H9 (cell line): ENCODE data around the gene ADAR. TPM values are rescaled to one million over a fixed set of nuclear protein-coding genes. Genes with fewer than 3 reads are reported as not detected.
A peak's percentile ranks its signal among the peaks of the same experiment; 100 is the strongest.

Source experiments
- DNase-seq: peaks from one replicate; pipeline ENCODE4 v3.0.0-alpha.2; 2017
- H2AFZ ChIP-seq: one replicate; pipeline ENCODE4 v1.6.1; 2013; ENCODE audit warnings: mild to moderate bottlenecking, low read length, control low read depth, moderate library complexity
- H2AK5ac ChIP-seq: 2 replicates; pipeline ENCODE4 v1.6.1; 2013; ENCODE audit warnings: low read length, control low read depth, mixed read lengths; ENCODE audit not compliant: insufficient read length
- H2BK120ac ChIP-seq: one replicate; pipeline ENCODE4 v1.6.1; 2013; ENCODE audit warnings: low read depth, mild to moderate bottlenecking, low read length, control low read depth, inconsistent platforms; ENCODE audit not compliant: poor library complexity, severe bottlenecking
- H2BK12ac ChIP-seq: 2 replicates; pipeline ENCODE4 v1.6.1; 2013; ENCODE audit warnings: low read length, control low read depth, mixed read lengths, low read depth; ENCODE audit not compliant: insufficient read length
- H2BK15ac ChIP-seq: 2 replicates; pipeline ENCODE4 v1.6.1; 2013; ENCODE audit warnings: low read depth, low read length, control low read depth
- H2BK20ac ChIP-seq: one replicate; pipeline ENCODE4 v1.6.1; 2013; ENCODE audit warnings: low read depth, mild to moderate bottlenecking, low read length, control low read depth, inconsistent platforms; ENCODE audit not compliant: poor library complexity, severe bottlenecking
- H2BK5ac ChIP-seq: 2 replicates; pipeline ENCODE4 v1.6.1; 2013; ENCODE audit warnings: low read length, control low read depth, mixed read lengths; ENCODE audit not compliant: insufficient read length
- H3K14ac ChIP-seq: 2 replicates; pipeline ENCODE4 v1.6.1; 2013; ENCODE audit warnings: low read length, control low read depth; ENCODE audit not compliant: insufficient read depth
- H3K18ac ChIP-seq: 2 replicates; pipeline ENCODE4 v1.6.1; 2013; ENCODE audit warnings: low read depth, mild to moderate bottlenecking, mixed read lengths, low read length, control low read depth; ENCODE audit not compliant: insufficient read length
- H3K23ac ChIP-seq: 2 replicates; pipeline ENCODE4 v1.6.1; 2013; ENCODE audit warnings: low read length, control low read depth, mixed read lengths, low read depth; ENCODE audit not compliant: insufficient read length
- H3K23me2 ChIP-seq: 2 replicates; pipeline ENCODE4 v1.6.1; 2013; ENCODE audit warnings: low read depth, mild to moderate bottlenecking, mixed read lengths, low read length, control low read depth; ENCODE audit not compliant: insufficient read length, poor library complexity, severe bottlenecking
- H3K27ac ChIP-seq: 2 replicates; pipeline ENCODE4 v1.5.1; 2013; ENCODE audit warnings: low read length, control low read depth, mixed read lengths, low read depth; ENCODE audit not compliant: insufficient read length
- H3K27me3 ChIP-seq: 2 replicates; pipeline ENCODE4 v1.6.1; 2013; ENCODE audit warnings: low read length, control low read depth, inconsistent platforms; ENCODE audit not compliant: insufficient read depth
- H3K4ac ChIP-seq: 2 replicates; pipeline ENCODE4 v1.6.1; 2013; ENCODE audit warnings: low read depth, mild to moderate bottlenecking, control low read depth, inconsistent platforms, low read length, moderate library complexity
- H3K4me1 ChIP-seq: 2 replicates; pipeline ENCODE4 v1.6.1; 2013; ENCODE audit warnings: low read length, control low read depth, inconsistent platforms; ENCODE audit not compliant: insufficient read depth
- H3K4me2 ChIP-seq: 2 replicates; pipeline ENCODE4 v1.6.1; 2013; ENCODE audit warnings: low read length, control low read depth, mixed read lengths; ENCODE audit not compliant: insufficient read length, insufficient read depth
- H3K56ac ChIP-seq: 2 replicates; pipeline ENCODE4 v1.6.1; 2013; ENCODE audit warnings: low read depth, mild to moderate bottlenecking, mixed read lengths, low read length, control low read depth; ENCODE audit not compliant: insufficient read length
- H3K79me1 ChIP-seq: 2 replicates; pipeline ENCODE4 v1.6.1; 2013; ENCODE audit warnings: low read depth, mild to moderate bottlenecking, moderate library complexity, low read length, control low read depth, inconsistent platforms; ENCODE audit not compliant: insufficient read depth, poor library complexity, severe bottlenecking
- H3K79me2 ChIP-seq: 2 replicates; pipeline ENCODE4 v1.6.1; 2013; ENCODE audit warnings: low read length, control low read depth, inconsistent platforms; ENCODE audit not compliant: insufficient read depth
- H3K9ac ChIP-seq: 2 replicates; pipeline ENCODE4 v1.6.1; 2013; ENCODE audit warnings: low read length, control low read depth, mixed read lengths; ENCODE audit not compliant: insufficient read length; ENCODE audit errors: extremely low read depth
- H3K9me3 ChIP-seq: one replicate; pipeline ENCODE4 v1.6.1; 2013; ENCODE audit warnings: low read depth, low read length, inconsistent platforms; ENCODE audit not compliant: control insufficient read depth
- H3T11ph ChIP-seq: one replicate; pipeline ENCODE4 v1.6.1; 2013; ENCODE audit warnings: mild to moderate bottlenecking, low read length, control low read depth, inconsistent platforms
- H4K20me1 ChIP-seq: one replicate; pipeline ENCODE4 v1.6.1; 2013; ENCODE audit not compliant: control insufficient read depth, insufficient read length, insufficient read depth
- H4K5ac ChIP-seq: 2 replicates; pipeline ENCODE4 v1.6.1; 2013; ENCODE audit warnings: low read depth, mild to moderate bottlenecking, mixed read lengths, low read length, control low read depth; ENCODE audit not compliant: insufficient read length
- H4K8ac ChIP-seq: replicated peaks from 2 replicates; pipeline ENCODE4 v1.6.1; 2013; ENCODE audit warnings: low read length, control low read depth, mixed read lengths, low read depth; ENCODE audit not compliant: insufficient read length
- H4K91ac ChIP-seq: 2 replicates; pipeline ENCODE4 v1.6.1; 2013; ENCODE audit warnings: low read depth, mild to moderate bottlenecking, moderate library complexity, mixed read lengths, low read length, control low read depth; ENCODE audit not compliant: insufficient read length
- H3K27ac Mint-ChIP-seq, 3 experiments: 2 replicates in 2 of 3; 3 replicates in 1 of 3; pipeline ENCODE4 v1.8.0; 2020 to 2021; ENCODE audit warnings: mixed read lengths in 3 of 3, mild to moderate bottlenecking in 1 of 3, moderate library complexity in 1 of 3
- H3K27me3 Mint-ChIP-seq: 2 replicates; pipeline ENCODE4 v1.8.0; 2021; ENCODE audit warnings: low read depth, mild to moderate bottlenecking, moderate library complexity, mixed read lengths
- H3K36me3 Mint-ChIP-seq, 3 experiments: 2 replicates in 2 of 3; 3 replicates in 1 of 3; pipeline ENCODE4 v1.8.0; 2020 to 2021; ENCODE audit warnings: low read depth in 3 of 3, mixed read lengths in 3 of 3; ENCODE audit not compliant: insufficient read depth in 1 of 3
- H3K4me1 Mint-ChIP-seq, 2 experiments: 2 replicates each; pipeline ENCODE4 v1.8.0; 2020; ENCODE audit warnings: mixed read lengths in 2 of 2
- H3K4me3 Mint-ChIP-seq, 2 experiments: 2 replicates in 1 of 2; 3 replicates in 1 of 2; pipeline ENCODE4 v1.8.0; 2020 to 2021; ENCODE audit warnings: mild to moderate bottlenecking in 2 of 2, mixed read lengths in 2 of 2, moderate library complexity in 1 of 2
- H3K9me3 Mint-ChIP-seq, 2 experiments: 2 replicates in 1 of 2; 3 replicates in 1 of 2; pipeline ENCODE4 v1.8.0; 2020; ENCODE audit warnings: mild to moderate bottlenecking in 2 of 2, mixed read lengths in 2 of 2, moderate library complexity in 1 of 2
- WGBS: extraction: QIAGEN DNeasy Blood & Tissue Kit; methylation state at CpG from one replicate; pipeline ENCODE4 v1.1.7; 2013; ENCODE audit warnings: missing lambda C conversion rate, low lambda C conversion rate, mixed read lengths; ENCODE audit not compliant: insufficient read length; ENCODE audit errors: extremely low coverage; 5-methylcytosine and 5-hydroxymethylcytosine counted together
- total RNA-seq: library from RNA; stranded (reverse); gene quantifications from 2 replicates; pipeline ENCODE4 v1.2.1, GENCODE V29; 2021
- TF ChIP-seq, protein P1 (sequence below): fragments of 200-600 bp; sonication (generic); conservative IDR thresholded peaks from 3 replicates; pipeline ENCODE4 v1.8.0; 2021; ENCODE audit warnings: antibody characterized with exemption, mild to moderate bottlenecking

ADAR gene
- total RNA-seq, 1 experiment from 2014 or later: 236 TPM

GRCh38 chr1:154579374-154579773, 28.6 kb downstream of the ADAR start:
- Histone ChIP-seq H2AFZ (no peak overlapping the region), H2BK15ac (no peak overlapping the region), H2BK120ac (no peak overlapping the region), H4K8ac (no peak overlapping the region), H2BK5ac (no peak overlapping the region), H4K91ac (no peak overlapping the region), H2BK20ac (no peak overlapping the region), H3K18ac (no peak overlapping the region), H3K9ac (no peak overlapping the region), H3K14ac (no peak overlapping the region), H3K23ac (no peak overlapping the region), H3T11ph (no peak overlapping the region), H3K23me2 (no peaks in the 10 kb centered on the region), H4K20me1 (no peaks in the 10 kb centered on the region), H3K56ac (no peak overlapping the region), H3K4me1 (no peaks in the 10 kb centered on the region), H3K9me3 (no peaks in the 10 kb centered on the region), H3K4me2 (no peak overlapping the region), H4K5ac (no peak overlapping the region), H3K4ac (no peak overlapping the region), H2AK5ac (no peak overlapping the region), H2BK12ac (no peak overlapping the region), H3K27me3 (no peaks in the 10 kb centered on the region), H3K79me2 (no peaks in the 10 kb centered on the region), H3K27ac (no peak overlapping the region), H3K79me1 (no peaks in the 10 kb centered on the region)
- peaks cover 8 to 12% of the 10 kb centered on the region in 2 experiments for H3K4me1 Mint-ChIP-seq
- H3K27ac Mint-ChIP-seq: peak overlapping the region in 2 of 3 experiments; percentile 41 to 70; a peak in 2 of 7 replicates
- no peaks in the 10 kb centered on the region for H3K9me3 Mint-ChIP-seq
- TF ChIP-seq, protein P1, sequence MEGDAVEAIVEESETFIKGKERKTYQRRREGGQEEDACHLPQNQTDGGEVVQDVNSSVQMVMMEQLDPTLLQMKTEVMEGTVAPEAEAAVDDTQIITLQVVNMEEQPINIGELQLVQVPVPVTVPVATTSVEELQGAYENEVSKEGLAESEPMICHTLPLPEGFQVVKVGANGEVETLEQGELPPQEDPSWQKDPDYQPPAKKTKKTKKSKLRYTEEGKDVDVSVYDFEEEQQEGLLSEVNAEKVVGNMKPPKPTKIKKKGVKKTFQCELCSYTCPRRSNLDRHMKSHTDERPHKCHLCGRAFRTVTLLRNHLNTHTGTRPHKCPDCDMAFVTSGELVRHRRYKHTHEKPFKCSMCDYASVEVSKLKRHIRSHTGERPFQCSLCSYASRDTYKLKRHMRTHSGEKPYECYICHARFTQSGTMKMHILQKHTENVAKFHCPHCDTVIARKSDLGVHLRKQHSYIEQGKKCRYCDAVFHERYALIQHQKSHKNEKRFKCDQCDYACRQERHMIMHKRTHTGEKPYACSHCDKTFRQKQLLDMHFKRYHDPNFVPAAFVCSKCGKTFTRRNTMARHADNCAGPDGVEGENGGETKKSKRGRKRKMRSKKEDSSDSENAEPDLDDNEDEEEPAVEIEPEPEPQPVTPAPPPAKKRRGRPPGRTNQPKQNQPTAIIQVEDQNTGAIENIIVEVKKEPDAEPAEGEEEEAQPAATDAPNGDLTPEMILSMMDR: no peak
- no peaks in the 10 kb centered on the region; the same call in 1 of the 2 replicates for H3K27me3 Mint-ChIP-seq
- no peak overlapping the region for H3K4me3 Mint-ChIP-seq
- DNase-seq: no peak
- peaks cover 33 to 64% (median 54%) of the 10 kb centered on the region in 3 experiments; a peak in 6 of 7 replicates for H3K36me3 Mint-ChIP-seq
- no CpG with 5 or more reads among the region's 8 CpGs for WGBS
